ENCODE results near the gene LAMC2. TPM values are rescaled to one million over a fixed set of nuclear protein-coding genes. Genes with fewer than 3 reads are reported as not detected.

Gene LAMC2
- total and polyA plus RNA-seq, 2 of the 13 experiments (the other 11 are each of a cell fraction or from before 2014, with no cell fraction given) = 0.03 TPM; not detected in 1

- BruUV-seq (replicated peaks) = no TSS peak
- no peak overlapping the region for H3K9ac ChIP-seq (ENCODE audit: insufficient read depth, low read depth, low read length)
- ATAC-seq (no peak), DNase-seq (ENCODE audit: low spot score) (no peak), FAIRE-seq (no peak)
- H3K4me2 ChIP-seq (ENCODE audit: low read depth, low read length) = no peak overlapping the region
- no peaks in the 10 kb centered on the region for H4K20me1 ChIP-seq (ENCODE audit: insufficient read depth, low read length)
- 20% methylated on average over 1 of the region's 9 CpGs for WGBS (ENCODE audit: low lambda C conversion rate)
- intact Hi-C loops (cut with micrococcal nuclease; ENCODE audit: unreplicated experiment) = no loop called here
- no peak overlapping the region for H3K27ac ChIP-seq (ENCODE audit: extremely low read length, insufficient read depth, low read length)
- H3K4me1 ChIP-seq (ENCODE audit: insufficient read depth, low read length) = no peaks in the 10 kb centered on the region
- no peak for TF ChIP-seq ZBTB43 (CRISPR knock-in tag; conservative IDR thresholded peaks at IDR 0.05)
- no peak for TF ChIP-seq ZNF563 (CRISPR knock-in tag; IDR thresholded peaks at IDR 0.05)
- TF ChIP-seq KLF11 (CRISPR knock-in tag; IDR thresholded peaks at IDR 0.05) = no peak
- TF ChIP-seq ZNF549 (CRISPR knock-in tag; IDR thresholded peaks at IDR 0.05) = no peak
- no peak for TF ChIP-seq ZNF18 (CRISPR knock-in tag; IDR thresholded peaks at IDR 0.05; ENCODE audit: insufficient replicate concordance)
- TF ChIP-seq STAT6 (CRISPR knock-in tag; IDR thresholded peaks at IDR 0.05; ENCODE audit: borderline replicate concordance) = no peak
- TF ChIP-seq THRA (CRISPR knock-in tag; IDR thresholded peaks at IDR 0.05; ENCODE audit: borderline replicate concordance) = no peak
- TF ChIP-seq AGO1 (IDR thresholded peaks at IDR 0.05; ENCODE audit: low read depth, low read length, poor library complexity, severe bottlenecking) = no peak
- TF ChIP-seq NONO (IDR thresholded peaks at IDR 0.05) = no peak
- TF ChIP-seq NONO (CRISPR knock-in tag; conservative IDR thresholded peaks at IDR 0.05) = no peak
- TF ChIP-seq U2AF2 (IDR thresholded peaks at IDR 0.05; ENCODE audit: low read depth, low read length) = no peak
- POLR2A ChIA-PET = no interaction called here
- no peaks in the 10 kb centered on the region for H3K79me2 ChIP-seq (ENCODE audit: insufficient read depth, low read length)
- no peaks in the 10 kb centered on the region for H3K36me3 ChIP-seq (replicated peaks in 1 of 2; ENCODE audit: control insufficient read depth in 1 of 2, insufficient read depth in 2 of 2, low read length in 2 of 2)
- no peak overlapping the region for H2AFZ ChIP-seq (ENCODE audit: low read length)
- CTCF ChIA-PET (ENCODE audit: low intra/inter-chr PET ratio, low total read pairs) = no interaction called here
- in situ Hi-C loops (cut with HindIII; ENCODE audit: extremely low pct_ligation_motif_present, low pct_unique_long_range_greater_than_20kb) = loop anchor here (25.0 kb wide), 1 partner anchor 273 kb away; no protein-coding TSS in a partner anchor
- H3K27me3 ChIP-seq (ENCODE audit: control insufficient read depth in 1 of 2, insufficient read depth in 2 of 2, low read length in 2 of 2) = peaks cover 3 to 13% of the 10 kb centered on the region in 2 experiments; a peak in 3 of 5 replicates
- no peaks in the 10 kb centered on the region for H3K9me3 ChIP-seq (ENCODE audit: low read length)
- H3K4me3 ChIP-seq (replicated peaks in 1 of 3; ENCODE audit: insufficient read depth in 1 of 3, low read depth in 2 of 3, low read length in 3 of 3) = no peak overlapping the region
These were observed 103.0 kb downstream of the LAMC2 start for GRCh38 chr1:183289051-183289496.
